ENCODE results near the gene ZNF862. TPM values are rescaled to one million over a fixed set of nuclear protein-coding genes. Genes with fewer than 3 reads are reported as not detected.

The ZNF862 gene
- polyA plus RNA-seq, result 1 to 10 TPM; 5.0 to 9.8 (median 7.4) TPM

- peak within 1 kb of the TSS; percentile 87 for H3K27ac ChIP-seq (ENCODE audit: low read depth, low read length)
- 0 to 1% (median 0%) methylated on average over 59 to 86 of the region's 86 CpGs for WGBS, 3 donors
These were observed at the start of gene ZNF862 for GRCh38 chr7:149838224-149838991. Gene ZNF862, plus strand, starts transcription at chr7:149838375. Its CDS starts 237 bp downstream, at chr7:149838612.

- WGBS, 3 donors, result 86 to 92% (median 87%) methylated on average over 15 to 19 of the region's 19 CpGs
- no peak overlapping the region for H3K27ac ChIP-seq (ENCODE audit: low read depth, low read length)
These were observed 49.1 kb upstream of the ZNF862 start for GRCh38 chr7:149789101-149789500.

- H3K27ac ChIP-seq (ENCODE audit: low read depth, low read length), result no peak overlapping the region
- WGBS, 3 donors, result 9 to 15% (median 9%) methylated on average over 28 to 56 of the region's 56 CpGs
These were observed 48.0 kb upstream of the ZNF862 start for GRCh38 chr7:149790146-149790548.

GRCh38 chr7:149790754-149791360 is 47.3 kb upstream of the ZNF862 start:
- 90 to 94% (median 91%) methylated on average over 13 to 14 of the region's 14 CpGs for WGBS, 3 donors

GRCh38 chr7:149791411-149792219 is 46.6 kb upstream of the ZNF862 start:
- 92 to 95% (median 92%) methylated on average over 21 of the region's 21 CpGs for WGBS, 3 donors
- H3K27ac ChIP-seq (ENCODE audit: low read depth, low read length), result no peak overlapping the region

More at GRCh38 chr7:149790754-149791360, 47.3 kb upstream of the ZNF862 start:
- H3K27ac ChIP-seq (ENCODE audit: low read depth, low read length), result no peak overlapping the region

- WGBS, 3 donors, result 87 to 94% (median 91%) methylated on average over 15 of the region's 15 CpGs
- no peak overlapping the region for H3K27ac ChIP-seq (ENCODE audit: low read depth, low read length)
These were observed 46.0 kb upstream of the ZNF862 start for GRCh38 chr7:149792220-149792595.

- WGBS, 3 donors, result 84 to 92% (median 89%) methylated on average over 9 to 10 of the region's 10 CpGs
These were observed 44.9 kb upstream of the ZNF862 start for GRCh38 chr7:149793261-149793660.

GRCh38 chr7:149794661-149795060 is 43.5 kb upstream of the ZNF862 start:
- no peak overlapping the region for H3K27ac ChIP-seq (ENCODE audit: low read depth, low read length)
- 36 to 67% (median 51%) methylated on average over 5 to 6 of the region's 6 CpGs for WGBS, 3 donors

More at GRCh38 chr7:149793261-149793660, 44.9 kb upstream of the ZNF862 start:
- no peak overlapping the region for H3K27ac ChIP-seq (ENCODE audit: low read depth, low read length)

GRCh38 chr7:149795126-149795525 is 43.0 kb upstream of the ZNF862 start:
- no peak overlapping the region for H3K27ac ChIP-seq (ENCODE audit: low read depth, low read length)
- 79 to 84% (median 82%) methylated on average over 10 of the region's 10 CpGs for WGBS, 3 donors

GRCh38 chr7:149796287-149796860 is 41.8 kb upstream of the ZNF862 start:
- H3K27ac ChIP-seq (ENCODE audit: low read depth, low read length), result no peak overlapping the region
- WGBS, 3 donors, result 93 to 95% (median 95%) methylated on average over 18 to 19 of the region's 19 CpGs

- H3K27ac ChIP-seq (ENCODE audit: low read depth, low read length), result no peak overlapping the region
- 83 to 92% (median 85%) methylated on average over 7 of the region's 7 CpGs for WGBS, 3 donors
These were observed 40.4 kb upstream of the ZNF862 start for GRCh38 chr7:149797771-149798170.

GRCh38 chr7:149799397-149800168 is 38.6 kb upstream of the ZNF862 start:
- no peak overlapping the region for H3K27ac ChIP-seq (ENCODE audit: low read depth, low read length)
- WGBS, 3 donors, result 63 to 69% (median 66%) methylated on average over 8 of the region's 8 CpGs

- 86 to 95% (median 90%) methylated on average over 13 of the region's 13 CpGs for whole genome bisulfite sequencing, 3 donors
- no peak overlapping the region for H3K27ac ChIP-seq (ENCODE audit: low read depth, low read length)
These were observed 38.0 kb upstream of the ZNF862 start for GRCh38 chr7:149800169-149800555.

GRCh38 chr7:149801002-149801566 is 37.1 kb upstream of the ZNF862 start:
- 89 to 98% (median 97%) methylated on average over 2 of the region's 2 CpGs for WGBS, 3 donors
- no peak overlapping the region for H3K27ac ChIP-seq (ENCODE audit: low read depth, low read length)

- WGBS, 3 donors, result 95% methylated on average over 14 to 16 of the region's 16 CpGs
- no peak overlapping the region for H3K27ac ChIP-seq (ENCODE audit: low read depth, low read length)
These were observed 36.4 kb upstream of the ZNF862 start for GRCh38 chr7:149801816-149802215.

- 87 to 96% (median 94%) methylated on average over 12 of the region's 12 CpGs for WGBS, 3 donors
These were observed 35.2 kb upstream of the ZNF862 start for GRCh38 chr7:149802966-149803365.

GRCh38 chr7:149803551-149804074 is 34.6 kb upstream of the ZNF862 start:
- WGBS, 3 donors, result 84 to 89% (median 88%) methylated on average over 16 to 17 of the region's 17 CpGs
- H3K27ac ChIP-seq (ENCODE audit: low read depth, low read length), result no peak overlapping the region

More at GRCh38 chr7:149802966-149803365, 35.2 kb upstream of the ZNF862 start:
- H3K27ac ChIP-seq (ENCODE audit: low read depth, low read length), result no peak overlapping the region
